ENCODE data around the gene FAM229A. TPM values are rescaled to one million over a fixed set of nuclear protein-coding genes. Genes with fewer than 3 reads are reported as not detected.

Gene FAM229A
- polyA plus RNA-seq, 2 of the 4 experiments (the other 2 are of a cell fraction) = 3.5 to 5.6 TPM

DNA sequence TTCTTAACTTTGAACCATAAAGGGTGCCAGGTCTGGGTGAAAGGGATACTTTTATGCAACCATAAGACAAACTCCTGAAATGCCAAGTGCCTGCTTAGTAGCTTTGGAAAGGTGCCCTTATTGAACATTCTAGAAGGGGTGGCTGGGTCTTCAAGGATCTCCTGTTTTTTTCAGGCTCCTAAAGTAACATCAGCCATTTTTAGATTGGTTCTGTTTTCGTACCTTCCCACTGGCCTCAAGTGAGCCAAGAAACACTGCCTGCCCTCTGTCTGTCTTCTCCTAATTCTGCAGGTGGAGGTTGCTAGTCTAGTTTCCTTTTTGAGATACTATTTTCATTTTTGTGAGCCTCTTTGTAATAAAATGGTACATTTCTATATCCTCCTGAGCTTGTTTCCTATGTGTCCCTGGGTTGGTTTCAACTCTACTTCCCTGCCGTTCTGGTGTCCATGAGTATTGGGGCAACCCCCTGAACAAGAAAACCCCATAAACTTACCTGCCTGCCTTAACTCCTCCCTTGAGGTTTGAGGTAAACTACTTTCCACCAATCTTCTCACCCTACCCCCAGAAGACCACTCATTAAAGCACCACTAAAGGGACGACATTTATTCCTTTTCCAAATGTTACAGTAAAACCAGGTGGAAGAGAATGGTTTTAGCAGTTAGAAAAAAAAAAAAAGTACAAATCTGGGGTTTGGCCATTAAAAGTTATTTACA lies 28.9 kb downstream of the FAM229A start (continued):
- TF ChIP-seq, protein P1, sequence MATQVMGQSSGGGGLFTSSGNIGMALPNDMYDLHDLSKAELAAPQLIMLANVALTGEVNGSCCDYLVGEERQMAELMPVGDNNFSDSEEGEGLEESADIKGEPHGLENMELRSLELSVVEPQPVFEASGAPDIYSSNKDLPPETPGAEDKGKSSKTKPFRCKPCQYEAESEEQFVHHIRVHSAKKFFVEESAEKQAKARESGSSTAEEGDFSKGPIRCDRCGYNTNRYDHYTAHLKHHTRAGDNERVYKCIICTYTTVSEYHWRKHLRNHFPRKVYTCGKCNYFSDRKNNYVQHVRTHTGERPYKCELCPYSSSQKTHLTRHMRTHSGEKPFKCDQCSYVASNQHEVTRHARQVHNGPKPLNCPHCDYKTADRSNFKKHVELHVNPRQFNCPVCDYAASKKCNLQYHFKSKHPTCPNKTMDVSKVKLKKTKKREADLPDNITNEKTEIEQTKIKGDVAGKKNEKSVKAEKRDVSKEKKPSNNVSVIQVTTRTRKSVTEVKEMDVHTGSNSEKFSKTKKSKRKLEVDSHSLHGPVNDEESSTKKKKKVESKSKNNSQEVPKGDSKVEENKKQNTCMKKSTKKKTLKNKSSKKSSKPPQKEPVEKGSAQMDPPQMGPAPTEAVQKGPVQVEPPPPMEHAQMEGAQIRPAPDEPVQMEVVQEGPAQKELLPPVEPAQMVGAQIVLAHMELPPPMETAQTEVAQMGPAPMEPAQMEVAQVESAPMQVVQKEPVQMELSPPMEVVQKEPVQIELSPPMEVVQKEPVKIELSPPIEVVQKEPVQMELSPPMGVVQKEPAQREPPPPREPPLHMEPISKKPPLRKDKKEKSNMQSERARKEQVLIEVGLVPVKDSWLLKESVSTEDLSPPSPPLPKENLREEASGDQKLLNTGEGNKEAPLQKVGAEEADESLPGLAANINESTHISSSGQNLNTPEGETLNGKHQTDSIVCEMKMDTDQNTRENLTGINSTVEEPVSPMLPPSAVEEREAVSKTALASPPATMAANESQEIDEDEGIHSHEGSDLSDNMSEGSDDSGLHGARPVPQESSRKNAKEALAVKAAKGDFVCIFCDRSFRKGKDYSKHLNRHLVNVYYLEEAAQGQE (IDR thresholded peaks at IDR 0.05) = no peak
- TF ChIP-seq CHD4 (IDR thresholded peaks at IDR 0.05; ENCODE audit: borderline replicate concordance) (no peak), KDM5A (IDR thresholded peaks at IDR 0.05) (no peak), E2F6 (IDR thresholded peaks at IDR 0.05; ENCODE audit: borderline replicate concordance, low read depth) (no peak)

- POLR2A ChIA-PET = interaction anchor here (1.1 to 2.0 kb wide), 2 partner anchors 11 to 153 kb away, joined by 3 to 7 read pairs; partner anchors contain the start of gene TXLNA
- ATAC-seq (no peak), DNase-seq (ENCODE audit: low read depth in 1 of 2, low spot score in 1 of 2) (no peak), FAIRE-seq (no peak)
- Histone ChIP-seq H3K4me1 (peaks cover 33% of the 10 kb centered on the region), H3K4me2 (peak overlapping the region; percentile 96), H3K4me3 (no peak overlapping the region), H3K27ac (peak overlapping the region; percentile 14 to 45; a peak in 3 of 6 replicates), H3K9me3 (no peaks in the 10 kb centered on the region)
- 100% methylated on average over 3 of the region's 3 CpGs for WGBS (ENCODE audit: missing lambda C conversion rate)
- CTCF ChIA-PET = interaction anchor here (0.8 to 5.3 kb wide), 6 partner anchors 9 to 117 kb away, joined by 3 to 20 read pairs (median 3); no protein-coding TSS in a partner anchor
- no peak for TF ChIP-seq MAZ (IDR thresholded peaks at IDR 0.05; ENCODE audit: borderline replicate concordance, low read depth, low read length)
- TF ChIP-seq NR3C1 (IDR thresholded peaks at IDR 0.05) = no peak
- no peak for TF ChIP-seq JUNB (IDR thresholded peaks at IDR 0.05)
- no peak for TF ChIP-seq KDM1A (IDR thresholded peaks at IDR 0.05; ENCODE audit: low read depth)
- TF ChIP-seq GATA3 (IDR thresholded peaks at IDR 0.05; ENCODE audit: borderline replicate concordance) = no peak
- no peak for TF ChIP-seq RARB (CRISPR knock-in tag; IDR thresholded peaks at IDR 0.05)
These were observed 29.8 kb downstream of the FAM229A start for GRCh38 chr1:32332290-32333079.

GRCh38 chr1:32331549-32331948 lies 30.7 kb downstream of the FAM229A start:
- Histone ChIP-seq H3K27ac (no peak overlapping the region), H3K4me1 (peaks cover 30% of the 10 kb centered on the region), H3K9me3 (no peaks in the 10 kb centered on the region), H3K4me2 (no peak overlapping the region), H3K4me3 (no peak overlapping the region)
- CTCF ChIA-PET = interaction anchor here (0.8 to 5.3 kb wide), 7 partner anchors 10 to 116 kb away, joined by 3 to 20 read pairs (median 3); no protein-coding TSS in a partner anchor
- DNase-seq (ENCODE audit: low read depth in 1 of 2, low spot score in 1 of 2) (no peak), FAIRE-seq (no peak), ATAC-seq (no peak)
- 97% methylated on average over 11 of the region's 12 CpGs for WGBS (ENCODE audit: missing lambda C conversion rate)
- TF ChIP-seq SREBF2 (IDR thresholded peaks at IDR 0.05) = no peak
- TF ChIP-seq MAFK (IDR thresholded peaks at IDR 0.05; ENCODE audit: partially characterized antibody) = no peak
- no peak for TF ChIP-seq TFCP2L1 (CRISPR knock-in tag; IDR thresholded peaks at IDR 0.05)
- no peak for TF ChIP-seq NR3C1 (IDR thresholded peaks at IDR 0.05)
- no peak for TF ChIP-seq HDAC2 (IDR thresholded peaks at IDR 0.05)
- POLR2A ChIA-PET = interaction anchor here (1.2 to 2.0 kb wide), 2 partner anchors 10 to 63 kb away, joined by 4 to 7 read pairs; partner anchors contain the start of gene BSDC1

Data from A549 (cell line).